Measurements from ENCODE around the gene SLC13A1.

GRCh38 chr7:123204206-123204835 lies 4.6 kb upstream of the SLC13A1 start:
- TF ChIP-seq POLR2A (IDR thresholded peaks at IDR 0.05; ENCODE audit: low read depth) = no peak
- no peak for TF ChIP-seq CTCF (IDR thresholded peaks at IDR 0.05)
- no peak for TF ChIP-seq POLR2AphosphoS5 (IDR thresholded peaks at IDR 0.05)

Measured in esophagus muscularis mucosa (tissue), 3 donors.